Gastrocnemius medialis (tissue), 4 donors: ENCODE results near the gene LNPEP.

Experiments used
- POLR2A ChIP-seq, 2 donors: fragments of 450-650 bp; IDR thresholded peaks; one replicate each; pipeline ENCODE4 v1.6.1; 2017; ENCODE audit warnings: antibody characterized with exemption in 2 of 2, mild to moderate bottlenecking in 2 of 2, moderate library complexity in 2 of 2
- TF ChIP-seq, protein P1 (sequence below), 5 experiments: fragments of 450-650 bp in 3 of 5; fragments of 200-600 bp in 2 of 5; sonication (generic) in 2 of 5; IDR thresholded peaks in 4 of 5; conservative IDR thresholded peaks in 1 of 5; 1 replicate in 4 of 5; 2 replicates in 1 of 5; pipeline ENCODE4 v1.5.1; 2016 to 2019; ENCODE audit warnings: antibody characterized with exemption in 5 of 5, mild to moderate bottlenecking in 3 of 5, moderate library complexity in 3 of 5

DNA sequence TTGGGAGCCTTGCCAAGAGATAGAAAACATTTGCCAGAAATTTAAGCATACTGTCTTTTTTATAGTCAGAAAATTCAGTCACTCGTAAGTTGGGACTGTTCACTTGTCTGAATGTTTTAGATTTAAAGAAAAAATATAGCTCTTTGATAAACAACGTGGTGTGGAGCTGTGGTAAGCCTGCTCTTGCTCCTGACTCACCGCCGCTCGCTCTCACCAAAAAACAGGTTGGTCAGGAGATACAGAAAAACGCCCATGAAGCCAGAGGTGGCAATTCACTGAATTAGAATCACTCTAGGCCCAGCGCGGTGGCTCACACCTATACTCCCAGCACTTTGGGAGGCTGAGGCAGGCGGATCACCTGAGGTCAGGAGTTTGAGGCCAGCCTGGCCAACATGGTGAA is 6.2 kb downstream of the LNPEP start:
- TF ChIP-seq, protein P1, sequence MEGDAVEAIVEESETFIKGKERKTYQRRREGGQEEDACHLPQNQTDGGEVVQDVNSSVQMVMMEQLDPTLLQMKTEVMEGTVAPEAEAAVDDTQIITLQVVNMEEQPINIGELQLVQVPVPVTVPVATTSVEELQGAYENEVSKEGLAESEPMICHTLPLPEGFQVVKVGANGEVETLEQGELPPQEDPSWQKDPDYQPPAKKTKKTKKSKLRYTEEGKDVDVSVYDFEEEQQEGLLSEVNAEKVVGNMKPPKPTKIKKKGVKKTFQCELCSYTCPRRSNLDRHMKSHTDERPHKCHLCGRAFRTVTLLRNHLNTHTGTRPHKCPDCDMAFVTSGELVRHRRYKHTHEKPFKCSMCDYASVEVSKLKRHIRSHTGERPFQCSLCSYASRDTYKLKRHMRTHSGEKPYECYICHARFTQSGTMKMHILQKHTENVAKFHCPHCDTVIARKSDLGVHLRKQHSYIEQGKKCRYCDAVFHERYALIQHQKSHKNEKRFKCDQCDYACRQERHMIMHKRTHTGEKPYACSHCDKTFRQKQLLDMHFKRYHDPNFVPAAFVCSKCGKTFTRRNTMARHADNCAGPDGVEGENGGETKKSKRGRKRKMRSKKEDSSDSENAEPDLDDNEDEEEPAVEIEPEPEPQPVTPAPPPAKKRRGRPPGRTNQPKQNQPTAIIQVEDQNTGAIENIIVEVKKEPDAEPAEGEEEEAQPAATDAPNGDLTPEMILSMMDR (IDR thresholded peaks at IDR 0.05 in 4 of 5, conservative IDR thresholded peaks at IDR 0.05 in 1 of 5) = no peak
- no peak for TF ChIP-seq POLR2A (IDR thresholded peaks at IDR 0.05)
